ENCODE data around the gene SLC5A1. TPM values are rescaled to one million over a fixed set of nuclear protein-coding genes. Genes with fewer than 3 reads are reported as not detected.

SLC5A1 gene
- total and polyA plus RNA-seq, 2 of the 8 experiments (the other 6 are each of a cell fraction or from before 2014, with no cell fraction given): 0.06 TPM; not detected in 1

GRCh38 chr22:32058656-32059260 lies 15.7 kb downstream of the SLC5A1 start:
- H3K9me3 ChIP-seq (ENCODE audit: insufficient read depth in 2 of 2, low read depth in 1 of 2, low read length in 1 of 2): no peaks in the 10 kb centered on the region
- FAIRE-seq: no peak
- no peak overlapping the region for H3K4me3 ChIP-seq (ENCODE audit: extremely low read depth in 1 of 4, insufficient read depth in 2 of 4, low read depth in 3 of 4, low read length in 4 of 4)
- H2BK20ac ChIP-seq (ENCODE audit: low read length): no peak overlapping the region
- no peaks in the 10 kb centered on the region for H3K4me1 ChIP-seq (replicated peaks in 1 of 4; ENCODE audit: control insufficient read depth in 3 of 4, insufficient read depth in 4 of 4, low read length in 3 of 4)
- WGBS, 2 experiments (ENCODE audit: extremely low coverage in 1 of 2, insufficient coverage in 1 of 2, insufficient read length in 1 of 2, insufficient replicate concordance in 2 of 2, low coverage in 1 of 2, low lambda C conversion rate in 2 of 2, missing lambda C conversion rate in 1 of 2): 94% methylated on average over 3 of the region's 3 CpGs; no CpG with 5 or more reads in 1 of the 2 experiments
- no peak overlapping the region for H4K91ac ChIP-seq (replicated peaks; ENCODE audit: insufficient read length, low read length)
- no peaks in the 10 kb centered on the region for H3K23me2 ChIP-seq (ENCODE audit: low read depth, low read length)
- no peak overlapping the region for H2AFZ ChIP-seq (ENCODE audit: low read length)
- no peak overlapping the region for H4K5ac ChIP-seq (ENCODE audit: insufficient read length, low read depth, low read length)
- no peaks in the 10 kb centered on the region for H4K20me1 ChIP-seq (replicated peaks in 1 of 2; ENCODE audit: control insufficient read depth in 1 of 2, insufficient read depth in 2 of 2, low read length in 2 of 2)
- H3K4me2 ChIP-seq (ENCODE audit: insufficient read depth in 1 of 2, low read depth in 2 of 2, low read length in 2 of 2): no peak overlapping the region
- no peaks in the 10 kb centered on the region; a peak in 3 of 7 replicates for H3K27me3 ChIP-seq (replicated peaks in 1 of 4; ENCODE audit: control insufficient read depth in 3 of 4, extremely low read depth in 1 of 4, insufficient read depth in 3 of 4, low read length in 3 of 4)
- H2BK5ac ChIP-seq (ENCODE audit: low read depth, low read length): no peak overlapping the region
- H3K9ac ChIP-seq (replicated peaks in 1 of 4; ENCODE audit: extremely low read depth in 1 of 4, low read depth in 3 of 4, low read length in 3 of 4): no peak overlapping the region
- no peak overlapping the region for H3K23ac ChIP-seq (ENCODE audit: insufficient read length)
- no peak overlapping the region for H3K18ac ChIP-seq (ENCODE audit: extremely low read depth, low read length)
- H2BK15ac ChIP-seq (ENCODE audit: low read length): no peak overlapping the region
- no peak overlapping the region for H4K8ac ChIP-seq (ENCODE audit: extremely low read depth, insufficient read depth, low read length)
- H2AK5ac ChIP-seq (ENCODE audit: low read depth, low read length): no peak overlapping the region
- H3K79me1 ChIP-seq (ENCODE audit: low read depth, low read length): no peaks in the 10 kb centered on the region
- no peak overlapping the region for H3K14ac ChIP-seq (ENCODE audit: insufficient read length)
- no peak overlapping the region for H3K27ac ChIP-seq (ENCODE audit: low read depth, low read length)
- POLR2A ChIA-PET (ENCODE audit: partially characterized antibody): no interaction called here
- H3K36me3 ChIP-seq (ENCODE audit: control insufficient read depth in 2 of 4, insufficient read depth in 4 of 4, low read length in 3 of 4): no peaks in the 10 kb centered on the region
- no peak for DNase-seq (ENCODE audit: low read depth in 1 of 2, low spot score in 2 of 2)
- no peak overlapping the region for H3K56ac ChIP-seq (replicated peaks; ENCODE audit: insufficient read length, low read depth, low read length)
- no peak overlapping the region for H3K4ac ChIP-seq (replicated peaks; ENCODE audit: insufficient read length, low read depth, low read length)
- no peak overlapping the region for H2BK12ac ChIP-seq (ENCODE audit: low read depth, low read length)
- CTCF ChIA-PET (ENCODE audit: partially characterized antibody): interaction anchor here (0.6 to 1.9 kb wide), 5 partner anchors 9 to 86 kb away, joined by 3 to 6 read pairs (median 3); no protein-coding TSS in a partner anchor
- no peaks in the 10 kb centered on the region for H3K79me2 ChIP-seq (ENCODE audit: control insufficient read depth in 1 of 2, insufficient read depth in 2 of 2, low read length in 2 of 2)
- H2BK120ac ChIP-seq (replicated peaks; ENCODE audit: low read depth, low read length): no peak overlapping the region
- TF ChIP-seq KDM4A (IDR thresholded peaks at IDR 0.05; ENCODE audit: low read depth, low read length, severe bottlenecking) (no peak), EGR1 (IDR thresholded peaks at IDR 0.05; ENCODE audit: borderline replicate concordance, low read depth, low read length) (no peak), FOSL1 (IDR thresholded peaks at IDR 0.05; ENCODE audit: insufficient read depth, low read depth, low read length) (no peak), EP300 (IDR thresholded peaks at IDR 0.05; ENCODE audit: borderline replicate concordance in 1 of 2, low read depth in 2 of 2, low read length in 2 of 2) (no peak), ZNF274 (IDR thresholded peaks at IDR 0.05; ENCODE audit: borderline replicate concordance, extremely low read depth, low read length) (no peak), POLR2A (IDR thresholded peaks at IDR 0.05; ENCODE audit: control extremely low read depth in 1 of 2, low read depth in 2 of 2, low read length in 2 of 2) (no peak), GTF2F1 (IDR thresholded peaks at IDR 0.05; ENCODE audit: borderline replicate concordance, low read depth, low read length) (no peak), RBBP5 (IDR thresholded peaks at IDR 0.05; ENCODE audit: borderline replicate concordance, low read depth, low read length) (no peak), CHD2 (IDR thresholded peaks at IDR 0.05; ENCODE audit: low read length) (no peak), BACH1 (IDR thresholded peaks at IDR 0.05; ENCODE audit: low read length) (no peak), MAFK (IDR thresholded peaks at IDR 0.05; ENCODE audit: low read depth, low read length) (no peak), JUN (IDR thresholded peaks at IDR 0.05; ENCODE audit: low read depth, low read length) (no peak), POU5F1 (IDR thresholded peaks at IDR 0.05; ENCODE audit: low read depth, low read length) (no peak), TCF12 (IDR thresholded peaks at IDR 0.05; ENCODE audit: low read depth, low read length) (no peak), KDM5A (IDR thresholded peaks at IDR 0.05; ENCODE audit: low read length) (no peak)

Data from H1 (cell line).